ENCODE data around the gene PDLIM4. TPM values are rescaled to one million over a fixed set of nuclear protein-coding genes. Genes with fewer than 3 reads are reported as not detected.

PDLIM4 gene, protein sequence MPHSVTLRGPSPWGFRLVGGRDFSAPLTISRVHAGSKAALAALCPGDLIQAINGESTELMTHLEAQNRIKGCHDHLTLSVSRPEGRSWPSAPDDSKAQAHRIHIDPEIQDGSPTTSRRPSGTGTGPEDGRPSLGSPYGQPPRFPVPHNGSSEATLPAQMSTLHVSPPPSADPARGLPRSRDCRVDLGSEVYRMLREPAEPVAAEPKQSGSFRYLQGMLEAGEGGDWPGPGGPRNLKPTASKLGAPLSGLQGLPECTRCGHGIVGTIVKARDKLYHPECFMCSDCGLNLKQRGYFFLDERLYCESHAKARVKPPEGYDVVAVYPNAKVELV
- 33.9 TPM for polyA plus RNA-seq (2013, experiment 1 of 2)
- 34.0 TPM for polyA plus RNA-seq (2013, experiment 2 of 2)

- DNase-seq = peak; percentile 60
- Histone ChIP-seq H2BK5ac (ENCODE audit: low read depth, low read length, poor library complexity, severe bottlenecking) (no peak within 1 kb of the TSS), H3K27me3 (ENCODE audit: control insufficient read depth in 1 of 2, insufficient read depth in 1 of 2, low read length in 2 of 2) (no peaks in the 10 kb centered on the region), H3K4me3 (ENCODE audit: insufficient read depth in 1 of 2, low read depth in 1 of 2, low read length in 2 of 2) (peak within 1 kb of the TSS; percentile 81 to 85), H3K27ac (ENCODE audit: low read length, poor library complexity, severe bottlenecking) (peak within 1 kb of the TSS; percentile 85), H3K14ac (ENCODE audit: low read length in 2 of 2) (peak within 1 kb of the TSS in 1 of 2 experiments; percentile 87), H2AFZ (ENCODE audit: low read depth, low read length) (peak within 1 kb of the TSS; percentile 77), H3K9ac (ENCODE audit: low read length) (peak within 1 kb of the TSS; percentile 96), H3K4ac (ENCODE audit: low read depth in 1 of 2, low read length in 2 of 2) (peak within 1 kb of the TSS; percentile 74 to 93), H3K36me3 (ENCODE audit: control insufficient read depth in 1 of 2, insufficient read depth in 2 of 2, low read depth in 1 of 2, low read length in 2 of 2) (peaks cover 7 to 14% of the 10 kb centered on the region in 2 experiments), H2BK15ac (ENCODE audit: low read depth, poor library complexity, severe bottlenecking) (peak within 1 kb of the TSS; percentile 92), H2BK12ac (ENCODE audit: low read length in 2 of 2) (peak within 1 kb of the TSS; percentile 59 to 82), H4K91ac (ENCODE audit: low read length) (peak within 1 kb of the TSS; percentile 87), H2BK120ac (ENCODE audit: low read depth, low read length) (peak within 1 kb of the TSS; percentile 88), H2AK5ac (ENCODE audit: low read length, severe bottlenecking) (peak within 1 kb of the TSS; percentile 62), H3K4me2 (ENCODE audit: low read length, poor library complexity, severe bottlenecking) (peak within 1 kb of the TSS; percentile 89), H3K4me1 (ENCODE audit: control insufficient read depth, insufficient read depth, low read depth, low read length) (peaks cover 45% of the 10 kb centered on the region), H3K18ac (ENCODE audit: low read depth in 1 of 2, low read length in 2 of 2) (peak within 1 kb of the TSS; percentile 88 to 92), H3K79me1 (replicated peaks; ENCODE audit: low read length, poor library complexity, severe bottlenecking) (peaks cover 13% of the 10 kb centered on the region), H4K8ac (ENCODE audit: low read length) (peak within 1 kb of the TSS; percentile 98), H3K23ac (ENCODE audit: low read length in 2 of 2) (peak within 1 kb of the TSS in 1 of 2 experiments; percentile 78), H3K9me3 (ENCODE audit: control insufficient read depth, low read length) (no peaks in the 10 kb centered on the region)
- WGBS = 14% methylated on average over 64 of the region's 88 CpGs
Observed at GRCh38 chr5:132257131-132258101, at the start of gene PDLIM4. PDLIM4 (plus strand) TSS chr5:132257696; CDS start chr5:132257735, 39 bp downstream.

DNA sequence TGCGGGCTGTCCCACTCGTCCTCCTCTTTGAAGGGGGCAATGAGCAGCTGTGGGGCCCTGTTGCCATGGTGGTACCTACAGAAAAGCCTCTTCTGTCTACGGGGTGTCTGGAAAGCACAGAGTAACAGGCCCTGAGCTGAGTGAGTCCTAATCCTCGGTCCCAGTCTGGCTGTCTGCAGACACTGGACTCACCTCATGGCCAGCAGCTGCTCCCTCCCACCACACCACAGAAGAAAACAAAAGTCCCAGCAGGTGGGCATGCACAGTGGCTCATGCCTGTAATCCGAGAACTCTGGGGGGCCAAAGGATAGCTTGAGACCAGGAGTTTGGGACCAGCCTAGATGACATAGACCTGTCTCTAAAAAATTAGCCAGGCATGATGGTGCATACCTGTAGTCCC is 49.7 kb upstream of the PDLIM4 start:
- Histone ChIP-seq H3K18ac (ENCODE audit: low read depth in 1 of 2, low read length in 2 of 2) (no peak overlapping the region), H4K8ac (ENCODE audit: low read length) (no peak overlapping the region), H3K9me3 (ENCODE audit: control insufficient read depth, low read length) (no peaks in the 10 kb centered on the region), H3K14ac (ENCODE audit: low read length in 2 of 2) (no peak overlapping the region), H3K27ac (ENCODE audit: low read length, poor library complexity, severe bottlenecking) (no peak overlapping the region), H3K9ac (ENCODE audit: low read length) (no peak overlapping the region), H2AFZ (ENCODE audit: low read depth, low read length) (no peak overlapping the region), H4K91ac (ENCODE audit: low read length) (no peak overlapping the region), H3K4me3 (ENCODE audit: insufficient read depth in 1 of 2, low read depth in 1 of 2, low read length in 2 of 2) (no peak overlapping the region), H2BK120ac (ENCODE audit: low read depth, low read length) (no peak overlapping the region), H3K4ac (ENCODE audit: low read depth in 1 of 2, low read length in 2 of 2) (no peak overlapping the region), H2BK12ac (ENCODE audit: low read length in 2 of 2) (no peak overlapping the region), H3K4me1 (ENCODE audit: control insufficient read depth, insufficient read depth, low read depth, low read length) (peaks cover 27% of the 10 kb centered on the region), H3K79me1 (replicated peaks; ENCODE audit: low read length, poor library complexity, severe bottlenecking) (peaks cover 6% of the 10 kb centered on the region), H3K23ac (ENCODE audit: low read length in 2 of 2) (no peak overlapping the region), H3K27me3 (ENCODE audit: control insufficient read depth in 1 of 2, insufficient read depth in 1 of 2, low read length in 2 of 2) (no peaks in the 10 kb centered on the region), H3K4me2 (ENCODE audit: low read length, poor library complexity, severe bottlenecking) (no peak overlapping the region), H2BK5ac (ENCODE audit: low read depth, low read length, poor library complexity, severe bottlenecking) (no peak overlapping the region), H2AK5ac (ENCODE audit: low read length, severe bottlenecking) (no peak overlapping the region), H2BK15ac (ENCODE audit: low read depth, poor library complexity, severe bottlenecking) (no peak overlapping the region), H3K36me3 (ENCODE audit: control insufficient read depth in 1 of 2, insufficient read depth in 2 of 2, low read depth in 1 of 2, low read length in 2 of 2) (peaks cover 53 to 71% of the 10 kb centered on the region in 2 experiments)
- WGBS = 96% methylated on average over 5 of the region's 5 CpGs
- no peak for DNase-seq

- Histone ChIP-seq H3K9ac (ENCODE audit: low read length) (no peak overlapping the region), H2AK5ac (ENCODE audit: low read length, severe bottlenecking) (peak overlapping the region; percentile 75), H3K18ac (ENCODE audit: low read depth in 1 of 2, low read length in 2 of 2) (no peak overlapping the region), H2BK5ac (ENCODE audit: low read depth, low read length, poor library complexity, severe bottlenecking) (no peak overlapping the region), H4K8ac (ENCODE audit: low read length) (no peak overlapping the region), H3K36me3 (ENCODE audit: control insufficient read depth in 1 of 2, insufficient read depth in 2 of 2, low read depth in 1 of 2, low read length in 2 of 2) (peaks cover 56 to 80% of the 10 kb centered on the region in 2 experiments), H3K4me2 (ENCODE audit: low read length, poor library complexity, severe bottlenecking) (no peak overlapping the region), H3K27me3 (ENCODE audit: control insufficient read depth in 1 of 2, insufficient read depth in 1 of 2, low read length in 2 of 2) (no peaks in the 10 kb centered on the region), H4K91ac (ENCODE audit: low read length) (no peak overlapping the region), H2BK120ac (ENCODE audit: low read depth, low read length) (no peak overlapping the region), H3K23ac (ENCODE audit: low read length in 2 of 2) (no peak overlapping the region), H3K27ac (ENCODE audit: low read length, poor library complexity, severe bottlenecking) (peak overlapping the region; percentile 82), H3K14ac (ENCODE audit: low read length in 2 of 2) (no peak overlapping the region), H3K4me3 (ENCODE audit: insufficient read depth in 1 of 2, low read depth in 1 of 2, low read length in 2 of 2) (no peak overlapping the region), H3K4me1 (ENCODE audit: control insufficient read depth, insufficient read depth, low read depth, low read length) (peaks cover 22% of the 10 kb centered on the region), H3K79me1 (replicated peaks; ENCODE audit: low read length, poor library complexity, severe bottlenecking) (peaks cover 9% of the 10 kb centered on the region), H2BK12ac (ENCODE audit: low read length in 2 of 2) (no peak overlapping the region), H2AFZ (ENCODE audit: low read depth, low read length) (no peak overlapping the region), H2BK15ac (ENCODE audit: low read depth, poor library complexity, severe bottlenecking) (no peak overlapping the region), H3K4ac (ENCODE audit: low read depth in 1 of 2, low read length in 2 of 2) (no peak overlapping the region), H3K9me3 (ENCODE audit: control insufficient read depth, low read length) (no peaks in the 10 kb centered on the region)
- DNase-seq = peak; percentile 50
- over 99% methylated on average over 5 of the region's 9 CpGs for WGBS
Observed at GRCh38 chr5:132209131-132209530, 48.4 kb upstream of the PDLIM4 start.
